ENCODE measurements around the gene SIN3A.

SIN3A gene

GRCh38 chr15:75453703-75454470, 2.4 kb upstream of the SIN3A start:
- no peaks in the 10 kb centered on the region for H3K9me3 ChIP-seq (ENCODE audit: control insufficient read depth, low read length)
- DNase-seq: peak; percentile 100
- peak overlapping the region; percentile 59 for H3K4me2 ChIP-seq (ENCODE audit: low read length, poor library complexity, severe bottlenecking)
- H3K4ac ChIP-seq (ENCODE audit: low read depth in 1 of 2, low read length in 2 of 2): peak overlapping the region; percentile 42 to 98
- peak overlapping the region; percentile 9 for H4K8ac ChIP-seq (ENCODE audit: low read length)
- H3K79me1 ChIP-seq (replicated peaks; ENCODE audit: low read length, poor library complexity, severe bottlenecking): peaks cover 4% of the 10 kb centered on the region
- H2BK15ac ChIP-seq (ENCODE audit: low read depth, poor library complexity, severe bottlenecking): peak overlapping the region; percentile 78
- H3K27ac ChIP-seq (ENCODE audit: low read length, poor library complexity, severe bottlenecking): peak overlapping the region; percentile 99
- H3K18ac ChIP-seq (ENCODE audit: low read depth in 1 of 2, low read length in 2 of 2): peak overlapping the region; percentile 74 to 98
- 1% methylated on average over 47 of the region's 57 CpGs for WGBS
- peak overlapping the region; percentile 97 for H3K9ac ChIP-seq (ENCODE audit: low read length)
- peak overlapping the region; percentile 36 for H2BK5ac ChIP-seq (ENCODE audit: low read depth, low read length, poor library complexity, severe bottlenecking)
- peaks cover 8% of the 10 kb centered on the region for H3K4me1 ChIP-seq (ENCODE audit: control insufficient read depth, insufficient read depth, low read depth, low read length)
- H2AK5ac ChIP-seq (ENCODE audit: low read length, severe bottlenecking): peak overlapping the region; percentile 11
- H3K14ac ChIP-seq (ENCODE audit: low read length in 2 of 2): peak overlapping the region in 1 of 2 experiments; percentile 51
- no peaks in the 10 kb centered on the region for H3K27me3 ChIP-seq (ENCODE audit: control insufficient read depth in 1 of 2, insufficient read depth in 1 of 2, low read length in 2 of 2)
- peak overlapping the region in 1 of 2 experiments; percentile 78 for H2BK12ac ChIP-seq (ENCODE audit: low read length in 2 of 2)
- H3K23ac ChIP-seq (ENCODE audit: low read length in 2 of 2): peak overlapping the region in 1 of 2 experiments; percentile 11
- peak overlapping the region; percentile 87 for H2BK120ac ChIP-seq (ENCODE audit: low read depth, low read length)
- peak overlapping the region; percentile 88 for H4K91ac ChIP-seq (ENCODE audit: low read length)
- no peak overlapping the region for H2AFZ ChIP-seq (ENCODE audit: low read depth, low read length)
- peak overlapping the region; percentile 90 to 91 for H3K4me3 ChIP-seq (ENCODE audit: insufficient read depth in 1 of 2, low read depth in 1 of 2, low read length in 2 of 2)
- H3K36me3 ChIP-seq (ENCODE audit: control insufficient read depth in 1 of 2, insufficient read depth in 2 of 2, low read depth in 1 of 2, low read length in 2 of 2): no peaks in the 10 kb centered on the region

DNA sequence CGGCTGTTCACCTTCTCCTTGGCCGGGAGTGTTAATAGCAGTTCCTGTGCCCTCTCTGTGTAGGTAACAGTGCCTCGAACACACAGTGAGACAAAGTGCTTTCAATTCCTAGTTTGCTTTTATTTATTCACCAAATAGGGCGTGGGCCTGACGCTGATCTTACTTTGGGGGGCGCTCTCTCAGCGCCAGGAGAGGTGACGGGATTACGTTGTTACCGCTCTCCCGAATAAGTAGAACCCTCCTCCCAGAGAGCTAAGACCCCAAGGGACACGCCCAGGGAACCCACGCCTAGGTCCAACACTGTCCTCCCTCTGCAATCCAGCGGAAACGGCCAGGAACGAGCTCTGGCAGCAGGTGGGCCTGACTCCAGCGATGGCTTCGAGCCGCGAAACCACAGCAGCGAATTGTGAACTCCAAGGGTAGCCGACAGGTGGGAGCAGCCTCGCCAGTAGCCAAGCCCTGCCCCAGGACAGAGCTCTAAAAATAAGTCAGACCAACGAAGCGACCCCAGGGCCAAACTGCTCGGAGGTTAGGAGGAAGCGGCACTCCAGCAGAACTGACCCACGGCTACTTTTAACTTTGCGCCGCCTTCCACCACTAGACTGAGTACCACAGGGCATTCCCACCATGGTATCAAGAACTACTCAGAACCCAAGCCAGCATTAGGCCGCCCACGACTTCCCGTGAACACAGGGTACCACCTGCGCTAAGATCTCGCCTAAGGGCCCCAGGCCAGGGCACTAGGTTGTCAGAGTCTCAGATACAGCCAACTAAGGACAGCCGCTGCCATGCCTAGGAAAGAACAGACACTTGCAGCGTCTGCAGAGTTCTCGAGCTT, 1.6 kb upstream of the SIN3A start:
- Histone ChIP-seq H3K27ac (ENCODE audit: low read length, poor library complexity, severe bottlenecking) (peak overlapping the region; percentile 99), H2BK12ac (ENCODE audit: low read length in 2 of 2) (peak overlapping the region; percentile 31 to 78), H3K4me2 (ENCODE audit: low read length, poor library complexity, severe bottlenecking) (peak overlapping the region; percentile 59), H3K79me1 (replicated peaks; ENCODE audit: low read length, poor library complexity, severe bottlenecking) (peaks cover 2% of the 10 kb centered on the region), H3K4me3 (ENCODE audit: insufficient read depth in 1 of 2, low read depth in 1 of 2, low read length in 2 of 2) (peak overlapping the region; percentile 50 to 90), H2AFZ (ENCODE audit: low read depth, low read length) (no peak overlapping the region), H2BK15ac (ENCODE audit: low read depth, poor library complexity, severe bottlenecking) (peak overlapping the region; percentile 94), H3K14ac (ENCODE audit: low read length in 2 of 2) (peak overlapping the region; percentile 20 to 51), H3K9ac (ENCODE audit: low read length) (peak overlapping the region; percentile 93), H2AK5ac (ENCODE audit: low read length, severe bottlenecking) (peak overlapping the region; percentile 11), H3K9me3 (ENCODE audit: control insufficient read depth, low read length) (no peaks in the 10 kb centered on the region), H3K4ac (ENCODE audit: low read depth in 1 of 2, low read length in 2 of 2) (peak overlapping the region; percentile 42 to 98), H3K23ac (ENCODE audit: low read length in 2 of 2) (peak overlapping the region in 1 of 2 experiments; percentile 11), H2BK5ac (ENCODE audit: low read depth, low read length, poor library complexity, severe bottlenecking) (no peak overlapping the region), H4K8ac (ENCODE audit: low read length) (peak overlapping the region; percentile 9), H3K27me3 (ENCODE audit: control insufficient read depth in 1 of 2, insufficient read depth in 1 of 2, low read length in 2 of 2) (no peaks in the 10 kb centered on the region), H3K4me1 (ENCODE audit: control insufficient read depth, insufficient read depth, low read depth, low read length) (peaks cover 8% of the 10 kb centered on the region), H3K36me3 (ENCODE audit: control insufficient read depth in 1 of 2, insufficient read depth in 2 of 2, low read depth in 1 of 2, low read length in 2 of 2) (no peaks in the 10 kb centered on the region), H3K18ac (ENCODE audit: low read depth in 1 of 2, low read length in 2 of 2) (peak overlapping the region; percentile 74 to 98), H2BK120ac (ENCODE audit: low read depth, low read length) (peak overlapping the region; percentile 39), H4K91ac (ENCODE audit: low read length) (peak overlapping the region; percentile 88)
- 2% methylated on average over 38 of the region's 38 CpGs for WGBS
- peak; percentile 55 for DNase-seq

- peak overlapping the region; percentile 59 for H3K4me2 ChIP-seq (ENCODE audit: low read length, poor library complexity, severe bottlenecking)
- peak overlapping the region; percentile 74 to 98 for H3K18ac ChIP-seq (ENCODE audit: low read depth in 1 of 2, low read length in 2 of 2)
- peaks cover 8% of the 10 kb centered on the region for H3K4me1 ChIP-seq (ENCODE audit: control insufficient read depth, insufficient read depth, low read depth, low read length)
- H3K4ac ChIP-seq (ENCODE audit: low read depth in 1 of 2, low read length in 2 of 2): peak overlapping the region; percentile 41 to 78
- H2BK120ac ChIP-seq (ENCODE audit: low read depth, low read length): peak overlapping the region; percentile 52
- H3K4me3 ChIP-seq (ENCODE audit: insufficient read depth in 1 of 2, low read depth in 1 of 2, low read length in 2 of 2): peak overlapping the region; percentile 41 to 90
- H2AFZ ChIP-seq (ENCODE audit: low read depth, low read length): no peak overlapping the region
- H2AK5ac ChIP-seq (ENCODE audit: low read length, severe bottlenecking): peak overlapping the region; percentile 40
- peak overlapping the region; percentile 85 for H4K8ac ChIP-seq (ENCODE audit: low read length)
- H3K79me1 ChIP-seq (replicated peaks; ENCODE audit: low read length, poor library complexity, severe bottlenecking): peaks cover 2% of the 10 kb centered on the region
- no peak overlapping the region for H3K14ac ChIP-seq (ENCODE audit: low read length in 2 of 2)
- H3K27me3 ChIP-seq (ENCODE audit: control insufficient read depth in 1 of 2, insufficient read depth in 1 of 2, low read length in 2 of 2): no peaks in the 10 kb centered on the region
- H2BK5ac ChIP-seq (ENCODE audit: low read depth, low read length, poor library complexity, severe bottlenecking): peak overlapping the region; percentile 33
- H2BK15ac ChIP-seq (ENCODE audit: low read depth, poor library complexity, severe bottlenecking): no peak overlapping the region
- peak overlapping the region; percentile 93 for H3K9ac ChIP-seq (ENCODE audit: low read length)
- H3K27ac ChIP-seq (ENCODE audit: low read length, poor library complexity, severe bottlenecking): peak overlapping the region; percentile 99
- H2BK12ac ChIP-seq (ENCODE audit: low read length in 2 of 2): peak overlapping the region in 1 of 2 experiments; percentile 49
- no peaks in the 10 kb centered on the region for H3K9me3 ChIP-seq (ENCODE audit: control insufficient read depth, low read length)
- H4K91ac ChIP-seq (ENCODE audit: low read length): peak overlapping the region; percentile 61
- H3K23ac ChIP-seq (ENCODE audit: low read length in 2 of 2): no peak overlapping the region
- peak; percentile 91 for DNase-seq
- 0% methylated on average over 15 of the region's 16 CpGs for WGBS
- H3K36me3 ChIP-seq (ENCODE audit: control insufficient read depth in 1 of 2, insufficient read depth in 2 of 2, low read depth in 1 of 2, low read length in 2 of 2): peaks cover 0 to 4% of the 10 kb centered on the region in 2 experiments
Observed at GRCh38 chr15:75452364-75452864, 924 bp upstream of the SIN3A start.
